CD14-positive monocyte (primary cell): ENCODE results near the gene RCOR1. TPM values are rescaled to one million over a fixed set of nuclear protein-coding genes. Genes with fewer than 3 reads are reported as not detected.

ENCODE experiments used
- DNase-seq, 3 donors: peaks; one replicate each; pipeline ENCODE4 v3.0.0-alpha.2; 2011 to 2022
- H2AFZ ChIP-seq: 2 replicates; pipeline ENCODE4 v1.6.0; 2012; ENCODE audit warnings: mild to moderate bottlenecking, low read depth, low read length, inconsistent platforms; ENCODE audit not compliant: insufficient read depth, poor library complexity, severe bottlenecking
- H3K27ac ChIP-seq, 2 donors: 1 replicate in 1 of 2; 2 replicates in 1 of 2; pipeline ENCODE4 v1.5.1; 2012 to 2013; ENCODE audit warnings: low read length in 2 of 2, control low read depth in 1 of 2, inconsistent platforms in 1 of 2, low read depth in 1 of 2, mild to moderate bottlenecking in 1 of 2
- H3K27me3 ChIP-seq, 2 donors: one replicate each; pipeline versions ENCODE4 v1.6.0 to v1.6.1; 2011 to 2013; ENCODE audit warnings: low read length in 2 of 2; ENCODE audit not compliant: control insufficient read depth in 2 of 2, insufficient read depth in 2 of 2
- H3K36me3 ChIP-seq, 2 donors: replicated peaks in 1 of 2; 1 replicate in 1 of 2; 2 replicates in 1 of 2; pipeline versions ENCODE4 v1.5.1 to v1.6.1; 2012 to 2013; ENCODE audit warnings: low read length in 2 of 2, control low read depth in 1 of 2, inconsistent platforms in 1 of 2, mild to moderate bottlenecking in 1 of 2; ENCODE audit not compliant: insufficient read depth in 2 of 2, control insufficient read depth in 1 of 2
- H3K4me1 ChIP-seq, 2 donors: 1 replicate in 1 of 2; 2 replicates in 1 of 2; pipeline versions ENCODE4 v1.5.1 to v1.6.1; 2012 to 2013; ENCODE audit warnings: low read length in 2 of 2, control low read depth in 1 of 2, inconsistent platforms in 1 of 2, mild to moderate bottlenecking in 1 of 2, moderate library complexity in 1 of 2; ENCODE audit not compliant: insufficient read depth in 2 of 2, control insufficient read depth in 1 of 2
- H3K4me2 ChIP-seq: replicated peaks from 2 replicates; pipeline ENCODE3; 2012; ENCODE audit warnings: low read length, moderate library complexity, mild to moderate bottlenecking; ENCODE audit not compliant: poor library complexity, severe bottlenecking; ENCODE audit errors: extremely low read depth
- H3K4me3 ChIP-seq, 3 experiments: fragments of 200-600 bp in 1 of 3; sonication (generic) in 1 of 3; replicated peaks in 1 of 3; 1 replicate in 2 of 3; 2 replicates in 1 of 3; pipeline ENCODE4 v1.5.1; 2011 to 2013; ENCODE audit warnings: low read length in 3 of 3, mild to moderate bottlenecking in 3 of 3, control low read depth in 2 of 3, low read depth in 2 of 3, inconsistent platforms in 1 of 3, moderate library complexity in 1 of 3
- H3K79me2 ChIP-seq: 2 replicates; pipeline ENCODE4 v1.6.0; 2012; ENCODE audit warnings: mild to moderate bottlenecking, control low read depth, inconsistent platforms, low read length, moderate library complexity; ENCODE audit not compliant: insufficient read depth
- H3K9ac ChIP-seq: 2 replicates; pipeline ENCODE4 v1.6.0; 2017; ENCODE audit warnings: low read length, mild to moderate bottlenecking; ENCODE audit not compliant: insufficient read depth, poor library complexity, severe bottlenecking
- H3K9me3 ChIP-seq, 2 donors: replicated peaks in 1 of 2; 1 replicate in 1 of 2; 2 replicates in 1 of 2; pipeline versions ENCODE4 v1.5.1 to v1.6.1; 2012 to 2013; ENCODE audit warnings: low read length in 2 of 2, control low read depth in 1 of 2; ENCODE audit not compliant: control insufficient read depth in 1 of 2, insufficient read depth in 1 of 2
- H4K20me1 ChIP-seq: 2 replicates; pipeline ENCODE4 v1.6.0; 2012; ENCODE audit warnings: mild to moderate bottlenecking, low read length, control low read depth, moderate library complexity; ENCODE audit not compliant: insufficient read depth
- H3K27ac Mint-ChIP-seq, 7 donors: one replicate each; pipeline ENCODE4 v1.8.0; 2020; ENCODE audit warnings: mild to moderate bottlenecking in 7 of 7, mixed read lengths in 7 of 7, moderate library complexity in 6 of 7, inconsistent platforms in 2 of 7
- H3K27me3 Mint-ChIP-seq, 3 donors: one replicate each; pipeline ENCODE4 v1.8.0; 2021 to 2022; ENCODE audit warnings: low read depth in 3 of 3, mild to moderate bottlenecking in 3 of 3, mixed read lengths in 3 of 3, moderate library complexity in 3 of 3, inconsistent platforms in 1 of 3
- H3K36me3 Mint-ChIP-seq, 2 donors: one replicate each; pipeline ENCODE4 v1.8.0; 2020; ENCODE audit warnings: mixed read lengths in 2 of 2, inconsistent platforms in 1 of 2, mild to moderate bottlenecking in 1 of 2
- H3K4me1 Mint-ChIP-seq: one replicate; pipeline ENCODE4 v1.8.0; 2020; ENCODE audit warnings: mild to moderate bottlenecking, mixed read lengths
- H3K4me3 Mint-ChIP-seq, 2 donors: one replicate each; pipeline ENCODE4 v1.8.0; 2020; ENCODE audit warnings: mild to moderate bottlenecking in 2 of 2, mixed read lengths in 2 of 2, moderate library complexity in 1 of 2
- H3K9me3 Mint-ChIP-seq, 7 donors: one replicate each; pipeline ENCODE4 v1.8.0; 2020 to 2022; ENCODE audit warnings: mixed read lengths in 7 of 7, mild to moderate bottlenecking in 6 of 7, moderate library complexity in 6 of 7, inconsistent platforms in 2 of 7
- CTCF ChIP-seq: fragments of 200-600 bp; IDR thresholded peaks from one replicate; pipeline ENCODE4 v1.8.0; 2022; ENCODE audit warnings: antibody characterized with exemption, mild to moderate bottlenecking
- WGBS: methylation state at CpG from one replicate; pipeline ENCODE4 v1.1.5; 2013; ENCODE audit warnings: missing lambda C conversion rate; ENCODE audit not compliant: insufficient coverage; 5-methylcytosine and 5-hydroxymethylcytosine counted together
- intact Hi-C, 2 donors: fragments of 100-400 bp; cut with micrococcal nuclease; formaldehyde crosslinking; loops; one replicate each; pipeline versions ENCODE4 v1.15.0 to v1.15.1; 2023
- polyA plus RNA-seq, 3 donors: library from polyadenylated mRNA; depleted of rRNA in 1 of 3; unstranded in 2 of 3; stranded (reverse) in 1 of 3; fragments of 300-500 nt in 2 of 3; fragments of >200 nt in 1 of 3; fragmentation: Illumina TruSeq in 2 of 3; gene quantifications; 1 replicate in 2 of 3; 2 replicates in 1 of 3; pipeline ENCODE4 v1.2.3, GENCODE V29; 2012 to 2021

RCOR1 gene
- polyA plus RNA-seq, 3 donors, result 2.1 to 36.6 (median 2.3) TPM

- Mint-ChIP-seq H3K27ac (peak overlapping the region in 1 of 7 donors; percentile 28), H3K36me3 (no peaks in the 10 kb centered on the region), H3K27me3 (peaks cover 2 to 3% (median 2%) of the 10 kb centered on the region in 3 donors), H3K4me1 (peaks cover 13% of the 10 kb centered on the region), H3K4me3 (no peak overlapping the region), H3K9me3 (peaks cover 0 to 4% (median 0%) of the 10 kb centered on the region in 7 donors)
- H3K27me3 ChIP-seq, result no peaks in the 10 kb centered on the region
- no peak overlapping the region for H3K4me2 ChIP-seq
- 90% methylated on average over 6 of the region's 12 CpGs for WGBS
- TF ChIP-seq CTCF, result no peak
- no peak overlapping the region for H2AFZ ChIP-seq
- no peaks in the 10 kb centered on the region for H3K79me2 ChIP-seq
- no peaks in the 10 kb centered on the region for H3K9me3 ChIP-seq
- no peak overlapping the region for H3K4me3 ChIP-seq
- no peaks in the 10 kb centered on the region for H3K36me3 ChIP-seq
- intact Hi-C loops, result loop anchor here (5.0 kb wide), 1 partner anchor 35 kb away; the partner anchor contains the start of gene RCOR1 (in 2 of the 2)
- no peak for DNase-seq
- peaks cover 19 to 32% of the 10 kb centered on the region in 2 donors for H3K4me1 ChIP-seq
- no peak overlapping the region for H3K27ac ChIP-seq
- no peaks in the 10 kb centered on the region for H4K20me1 ChIP-seq
- H3K9ac ChIP-seq, result no peak overlapping the region
Observed at GRCh38 chr14:102557434-102558226, 34.8 kb upstream of the RCOR1 start.

GRCh38 chr14:102558556-102558955, 33.9 kb upstream of the RCOR1 start:
- WGBS, result 50% methylated on average over 2 of the region's 4 CpGs
- H3K36me3 ChIP-seq, result no peaks in the 10 kb centered on the region
- H3K36me3 Mint-ChIP-seq, result no peaks in the 10 kb centered on the region
- DNase-seq, result no peak
- TF ChIP-seq CTCF, result no peak
- H3K27ac Mint-ChIP-seq, result no peak overlapping the region
- H2AFZ ChIP-seq, result no peak overlapping the region
- H3K9me3 ChIP-seq, result peaks cover 0 to 3% of the 10 kb centered on the region in 2 donors
- H3K9me3 Mint-ChIP-seq, result peaks cover 0 to 4% (median 0%) of the 10 kb centered on the region in 7 donors
- H3K4me1 ChIP-seq, result peaks cover 19 to 28% of the 10 kb centered on the region in 2 donors
- H3K79me2 ChIP-seq, result no peaks in the 10 kb centered on the region
- H3K27me3 ChIP-seq, result no peaks in the 10 kb centered on the region
- peaks cover 2 to 3% (median 2%) of the 10 kb centered on the region in 3 donors for H3K27me3 Mint-ChIP-seq
- no peak overlapping the region for H3K9ac ChIP-seq
- H4K20me1 ChIP-seq, result no peaks in the 10 kb centered on the region
- H3K4me3 Mint-ChIP-seq, result no peak overlapping the region
- H3K4me3 ChIP-seq, result no peak overlapping the region
- H3K27ac ChIP-seq, result no peak overlapping the region
- no peak overlapping the region for H3K4me2 ChIP-seq
- intact Hi-C loops, result loop anchor here (5.0 kb wide), 1 partner anchor 34 kb away; the partner anchor contains the start of gene RCOR1 (in 2 of the 2)
- H3K4me1 Mint-ChIP-seq, result peaks cover 13% of the 10 kb centered on the region
